Activated T-helper 1 cell treated with Interleukin-2 at 50 U/mL for 16 hours (primary cell): ENCODE results near the gene CLRN1.
"Not testable (repeated sequence)": the region's sequence is repeated elsewhere in the genome, so short reads cannot be mapped to it uniquely, and the experiment has no call there.

Source experiments
- DNase-seq: peaks from one replicate; pipeline ENCODE4 v3.0.0-alpha.2; 2020; ENCODE audit warnings: low read depth

The CLRN1 gene

GRCh38 chr3:150972366-150973071 lies at the start of gene CLRN1:
Gene CLRN1 (minus strand): TSS chr3:150972727. CDS start chr3:150972708, 19 bp downstream.
- no peak for DNase-seq

- DNase-seq: no peak
Measured at GRCh38 chr3:151016478-151016795, 43.9 kb upstream of the CLRN1 start.

GRCh38 chr3:151015767-151016477 lies 43.4 kb upstream of the CLRN1 start:
- DNase-seq: no peak

- no peak for DNase-seq
Measured at GRCh38 chr3:151015181-151015580, 42.7 kb upstream of the CLRN1 start.

- DNase-seq: no peak
Measured at GRCh38 chr3:151014501-151015018, 42.0 kb upstream of the CLRN1 start.

- DNase-seq: no peak
Measured at GRCh38 chr3:151012753-151013152, 40.2 kb upstream of the CLRN1 start.

GRCh38 chr3:151011427-151011826 lies 38.9 kb upstream of the CLRN1 start:
- no peak for DNase-seq

- no peak for DNase-seq
Measured at GRCh38 chr3:151009981-151010380, 37.5 kb upstream of the CLRN1 start.

GRCh38 chr3:151009430-151009829 lies 36.9 kb upstream of the CLRN1 start:
- no peak for DNase-seq

- DNase-seq: no peak
Measured at GRCh38 chr3:151008699-151009098, 36.2 kb upstream of the CLRN1 start.

GRCh38 chr3:151003768-151004134 lies 31.2 kb upstream of the CLRN1 start:
- no peak for DNase-seq

- DNase-seq: no peak
Measured at GRCh38 chr3:151003029-151003767, 30.7 kb upstream of the CLRN1 start.

GRCh38 chr3:151002003-151002981 lies 29.8 kb upstream of the CLRN1 start:
- no peak for DNase-seq

GRCh38 chr3:150998996-150999395 lies 26.5 kb upstream of the CLRN1 start:
- no peak for DNase-seq

GRCh38 chr3:150996731-150997130 lies 24.2 kb upstream of the CLRN1 start:
- DNase-seq: no peak

GRCh38 chr3:150995510-150995909 lies 23.0 kb upstream of the CLRN1 start:
- no peak for DNase-seq

GRCh38 chr3:150989208-150989607 lies 16.7 kb upstream of the CLRN1 start:
- DNase-seq: no peak

- DNase-seq: not testable (repeated sequence)
Measured at GRCh38 chr3:150988395-150988794, 15.9 kb upstream of the CLRN1 start.

GRCh38 chr3:150985711-150986110 lies 13.2 kb upstream of the CLRN1 start:
- DNase-seq: no peak

- DNase-seq: no peak
Measured at GRCh38 chr3:150984066-150984465, 11.5 kb upstream of the CLRN1 start.

- no peak for DNase-seq
Measured at GRCh38 chr3:150978566-150979148, 6.1 kb upstream of the CLRN1 start.
